Measurements from ENCODE around the gene B9D2.

B9D2 gene

GRCh38 chr19:41352609-41353465, 11.1 kb downstream of the B9D2 start (continued):
- TF ChIP-seq PRDM2 (tag by site-specific recombination; IDR thresholded peaks at IDR 0.05; ENCODE audit: borderline replicate concordance) (no peak), SETDB1 (IDR thresholded peaks at IDR 0.05; ENCODE audit: insufficient read length, low read length) (no peak), ZNF350 (tag by site-specific recombination; IDR thresholded peaks at IDR 0.05) (no peak), ZNF391 (tag by site-specific recombination; IDR thresholded peaks at IDR 0.05; ENCODE audit: borderline replicate concordance, low read depth) (peak; percentile 53; the same call in 1 of the 2 replicates), ZNF629 (tag by site-specific recombination; IDR thresholded peaks at IDR 0.05) (no peak), AEBP2 (tag by site-specific recombination; IDR thresholded peaks at IDR 0.05; ENCODE audit: borderline replicate concordance) (no peak), EGR2 (tag by site-specific recombination; IDR thresholded peaks at IDR 0.05; ENCODE audit: low read depth) (peak; percentile 67), ZNF701 (tag by site-specific recombination; IDR thresholded peaks at IDR 0.05) (no peak), ZNF514 (tag by site-specific recombination; IDR thresholded peaks at IDR 0.05) (no peak), ZNF16 (tag by site-specific recombination; IDR thresholded peaks at IDR 0.05; ENCODE audit: low read depth) (no peak), ZNF221 (tag by site-specific recombination; IDR thresholded peaks at IDR 0.05; ENCODE audit: borderline replicate concordance) (no peak), TCF7L2 (IDR thresholded peaks at IDR 0.05; ENCODE audit: borderline replicate concordance, low read depth, low read length) (no peak), ZNF510 (tag by site-specific recombination; IDR thresholded peaks at IDR 0.05; ENCODE audit: insufficient replicate concordance) (no peak), SP2 (tag by site-specific recombination; IDR thresholded peaks at IDR 0.05) (peak; percentile 66), ZNF473 (tag by site-specific recombination; IDR thresholded peaks at IDR 0.05) (no peak), ZNF571 (tag by site-specific recombination; IDR thresholded peaks at IDR 0.05) (no peak), ZNF645 (tag by site-specific recombination; IDR thresholded peaks at IDR 0.05) (no peak), ZEB2 (tag by site-specific recombination; IDR thresholded peaks at IDR 0.05) (peak; percentile 72), ZNF155 (tag by site-specific recombination; IDR thresholded peaks at IDR 0.05) (no peak), ZBTB21 (tag by site-specific recombination; IDR thresholded peaks at IDR 0.05) (no peak), ZNF169 (tag by site-specific recombination; IDR thresholded peaks at IDR 0.05) (no peak), KLF16 (tag by site-specific recombination; IDR thresholded peaks at IDR 0.05) (0 out of 2 replicates have a peak, but pooled peaks have one; percentile 20), HOXD13 (CRISPR knock-in tag; IDR thresholded peaks at IDR 0.05; ENCODE audit: borderline replicate concordance) (no peak), ZNF10 (tag by site-specific recombination; IDR thresholded peaks at IDR 0.05) (no peak), REPIN1 (tag by site-specific recombination; IDR thresholded peaks at IDR 0.05; ENCODE audit: low read depth) (no peak; the same call in 1 of the 2 replicates), ZNF354C (tag by site-specific recombination; IDR thresholded peaks at IDR 0.05; ENCODE audit: borderline replicate concordance, low read depth) (no peak), ZNF837 (tag by site-specific recombination; IDR thresholded peaks at IDR 0.05) (no peak), GLI4 (tag by site-specific recombination; IDR thresholded peaks at IDR 0.05) (no peak), ZNF639 (tag by site-specific recombination; IDR thresholded peaks at IDR 0.05) (no peak)
